Fibroblast of the aortic adventitia (primary cell): ENCODE measurements around the gene BSG. TPM values are rescaled to one million over a fixed set of nuclear protein-coding genes. Genes with fewer than 3 reads are reported as not detected.

Experiments
- DNase-seq: peaks from one replicate; pipeline ENCODE4 v3.0.0-alpha.2; 2010; ENCODE audit warnings: low read depth
- H3K4me3 ChIP-seq: 2 replicates; pipeline ENCODE4 v1.5.1; 2011; ENCODE audit warnings: low read depth, mild to moderate bottlenecking, control low read depth, low read length, moderate library complexity
- CTCF ChIP-seq: IDR thresholded peaks from 2 replicates; pipeline ENCODE4 v1.5.1; 2011; ENCODE audit warnings: mild to moderate bottlenecking, low read length, control low read depth, inconsistent platforms; ENCODE audit not compliant: insufficient read depth
- total RNA-seq: library from RNA; depleted of rRNA; stranded (reverse); fragments of >200 nt; gene quantifications from 2 replicates; pipeline ENCODE4 v1.2.3, GENCODE V29; 2012; ENCODE audit warnings: low replicate concordance

The BSG gene
- total RNA-seq, 1 donor, result 239 TPM

- no peak for DNase-seq
- H3K4me3 ChIP-seq, result no peak overlapping the region
- TF ChIP-seq CTCF, result no peak
These were observed 57.7 kb downstream of the BSG start for GRCh38 chr19:629961-630714.

- TF ChIP-seq CTCF, result no peak
- H3K4me3 ChIP-seq, result peak overlapping the region; percentile 76
- DNase-seq, result peak; percentile 49
These were observed 60.2 kb downstream of the BSG start for GRCh38 chr19:632579-633067.

Other genes with a start within 250 kb of the BSG start
- gene MIER2, start 227.8 kb upstream of the BSG start, total RNA-seq, result 4.3 and 13.2 TPM in 2 replicates
- gene C2CD4C, start 163.4 kb upstream of the BSG start, total RNA-seq, result not detected in 2 replicates
- 0.81 and 3.3 TPM in 2 replicates for gene SHC2, start 111.6 kb upstream of the BSG start, total RNA-seq
- 0.16 and 0.18 TPM in 2 replicates for gene MADCAM1, start 76.1 kb upstream of the BSG start, total RNA-seq
- 25.2 and 56.4 TPM in 2 replicates for gene TPGS1, start 65.1 kb upstream of the BSG start, total RNA-seq
- 31.0 and 65.8 TPM in 2 replicates for gene CDC34, start 40.8 kb upstream of the BSG start, total RNA-seq
- not detected in 2 replicates for gene GZMM, start 28.5 kb upstream of the BSG start, total RNA-seq
- 0.08 and 0.63 TPM in 2 replicates for gene HCN2, start 17.3 kb downstream of the BSG start, total RNA-seq
- gene POLRMT, start 60.9 kb downstream of the BSG start, total RNA-seq, result 13.5 and 22.0 TPM in 2 replicates
- 0.27 TPM in 1 of 2 replicates, not detected in the other for gene FGF22, start 67.3 kb downstream of the BSG start, total RNA-seq
- 24.5 and 28.9 TPM in 2 replicates for gene RNF126, start 90.6 kb downstream of the BSG start, total RNA-seq
- gene FSTL3, start 103.8 kb downstream of the BSG start, total RNA-seq, result 14.8 and 148 TPM in 2 replicates
- gene PRSS57, start 122.9 kb downstream of the BSG start, total RNA-seq, result not detected in 2 replicates
- gene PALM, start 136.3 kb downstream of the BSG start, total RNA-seq, result 5.7 and 198 TPM in 2 replicates
- 0.09 TPM in 1 of 2 replicates, not detected in the other for gene MISP, start 178.5 kb downstream of the BSG start, total RNA-seq
- 30.9 and 121 TPM in 2 replicates for gene PTBP1, start 224.9 kb downstream of the BSG start, total RNA-seq
- gene PLPPR3, start 249.4 kb downstream of the BSG start, total RNA-seq, result 0.18 and 0.33 TPM in 2 replicates